HEK293 (cell line): ENCODE data around the gene DUSP18.

Source experiments
- IKZF3 ChIP-seq: fragments of 450-650 bp; IDR thresholded peaks from 2 replicates; pipeline ENCODE4 v1.5.0; 2018; ENCODE audit warnings: missing biosample characterization, mild to moderate bottlenecking, missing genetic modification characterization, moderate library complexity
- KLF9 ChIP-seq: fragments of 450-650 bp; formaldehyde crosslinking; IDR thresholded peaks from 2 replicates; pipeline ENCODE4 v1.5.1; 2016; ENCODE audit warnings: missing biosample characterization, missing genetic modification characterization, low read depth
- SALL2 ChIP-seq: fragments of 450-650 bp; formaldehyde crosslinking; IDR thresholded peaks from 2 replicates; pipeline ENCODE4 v1.5.0; 2017; ENCODE audit warnings: missing biosample characterization, mild to moderate bottlenecking, missing genetic modification characterization, borderline replicate concordance
- ZBTB21 ChIP-seq: fragments of 450-650 bp; formaldehyde crosslinking; IDR thresholded peaks from 2 replicates; pipeline ENCODE4 v1.5.1; 2017; ENCODE audit warnings: missing biosample characterization, missing genetic modification characterization
- ZFP3 ChIP-seq: fragments of 450-650 bp; formaldehyde crosslinking; IDR thresholded peaks from 2 replicates; pipeline ENCODE4 v1.5.1; 2016; ENCODE audit warnings: low read depth, missing biosample characterization, missing genetic modification characterization
- ZFP69B ChIP-seq: fragments of 450-650 bp; formaldehyde crosslinking; IDR thresholded peaks from 2 replicates; pipeline ENCODE4 v1.5.1; 2016; ENCODE audit warnings: missing biosample characterization, missing genetic modification characterization
- ZNF157 ChIP-seq: fragments of 450-650 bp; formaldehyde crosslinking; IDR thresholded peaks from 2 replicates; pipeline ENCODE4 v1.5.1; 2016; ENCODE audit warnings: missing biosample characterization, missing genetic modification characterization
- ZNF223 ChIP-seq: fragments of 450-650 bp; formaldehyde crosslinking; IDR thresholded peaks from 2 replicates; pipeline ENCODE4 v1.5.1; 2016; ENCODE audit warnings: missing biosample characterization, missing genetic modification characterization
- ZNF23 ChIP-seq: fragments of 450-650 bp; formaldehyde crosslinking; IDR thresholded peaks from 2 replicates; pipeline ENCODE4 v1.5.1; 2016; ENCODE audit warnings: missing biosample characterization, missing genetic modification characterization, borderline replicate concordance
- ZNF311 ChIP-seq: fragments of 450-650 bp; formaldehyde crosslinking; IDR thresholded peaks from 2 replicates; pipeline ENCODE4 v1.5.1; 2017; ENCODE audit warnings: missing biosample characterization, missing genetic modification characterization, borderline replicate concordance
- ZNF366 ChIP-seq: fragments of 450-650 bp; formaldehyde crosslinking; conservative IDR thresholded peaks from 2 replicates; pipeline ENCODE4 v1.5.1; 2016; ENCODE audit warnings: missing biosample characterization, missing genetic modification characterization
- ZNF48 ChIP-seq: fragments of 450-650 bp; formaldehyde crosslinking; IDR thresholded peaks from 2 replicates; pipeline ENCODE4 v1.5.1; 2016; ENCODE audit warnings: missing biosample characterization, missing genetic modification characterization
- ZNF610 ChIP-seq: fragments of 450-650 bp; formaldehyde crosslinking; IDR thresholded peaks from 2 replicates; pipeline ENCODE4 v1.5.1; 2016; ENCODE audit warnings: missing biosample characterization, missing genetic modification characterization, borderline replicate concordance
- ZNF670 ChIP-seq: fragments of 450-650 bp; formaldehyde crosslinking; IDR thresholded peaks from 2 replicates; pipeline ENCODE4 v1.5.1; 2016; ENCODE audit warnings: missing biosample characterization, missing genetic modification characterization, low read depth
- TF ChIP-seq, protein P1 (sequence below): fragments of 450-650 bp; formaldehyde crosslinking; IDR thresholded peaks from 2 replicates; pipeline ENCODE4 v1.5.1; 2016; ENCODE audit warnings: missing biosample characterization, missing genetic modification characterization, borderline replicate concordance
- TF ChIP-seq, protein P2 (sequence below): fragments of 450-650 bp; formaldehyde crosslinking; IDR thresholded peaks from 2 replicates; pipeline ENCODE4 v1.5.1; 2016; ENCODE audit warnings: missing biosample characterization, missing genetic modification characterization, low read depth
- TF ChIP-seq, protein P3 (sequence below): fragments of 450-650 bp; formaldehyde crosslinking; IDR thresholded peaks from 2 replicates; pipeline ENCODE4 v1.5.1; 2016; ENCODE audit warnings: missing biosample characterization, missing genetic modification characterization
- TF ChIP-seq, protein P4 (sequence below): fragments of 450-650 bp; formaldehyde crosslinking; IDR thresholded peaks from 2 replicates; pipeline ENCODE4 v1.5.1; 2016; ENCODE audit warnings: missing biosample characterization, missing genetic modification characterization
- TF ChIP-seq, protein P5 (sequence below): IDR thresholded peaks from 2 replicates; pipeline ENCODE4 v1.6.1; 2011; ENCODE audit warnings: mild to moderate bottlenecking, low read depth, low read length, borderline replicate concordance
- TF ChIP-seq, protein P6 (sequence below): fragments of 450-650 bp; formaldehyde crosslinking; IDR thresholded peaks from 2 replicates; pipeline ENCODE4 v1.5.1; 2016; ENCODE audit warnings: missing biosample characterization, missing genetic modification characterization, low read depth
- TF ChIP-seq, protein P7 (sequence below): fragments of 450-650 bp; formaldehyde crosslinking; IDR thresholded peaks from 2 replicates; pipeline ENCODE4 v1.5.1; 2016; ENCODE audit warnings: missing biosample characterization, missing genetic modification characterization

DUSP18 gene

DNA sequence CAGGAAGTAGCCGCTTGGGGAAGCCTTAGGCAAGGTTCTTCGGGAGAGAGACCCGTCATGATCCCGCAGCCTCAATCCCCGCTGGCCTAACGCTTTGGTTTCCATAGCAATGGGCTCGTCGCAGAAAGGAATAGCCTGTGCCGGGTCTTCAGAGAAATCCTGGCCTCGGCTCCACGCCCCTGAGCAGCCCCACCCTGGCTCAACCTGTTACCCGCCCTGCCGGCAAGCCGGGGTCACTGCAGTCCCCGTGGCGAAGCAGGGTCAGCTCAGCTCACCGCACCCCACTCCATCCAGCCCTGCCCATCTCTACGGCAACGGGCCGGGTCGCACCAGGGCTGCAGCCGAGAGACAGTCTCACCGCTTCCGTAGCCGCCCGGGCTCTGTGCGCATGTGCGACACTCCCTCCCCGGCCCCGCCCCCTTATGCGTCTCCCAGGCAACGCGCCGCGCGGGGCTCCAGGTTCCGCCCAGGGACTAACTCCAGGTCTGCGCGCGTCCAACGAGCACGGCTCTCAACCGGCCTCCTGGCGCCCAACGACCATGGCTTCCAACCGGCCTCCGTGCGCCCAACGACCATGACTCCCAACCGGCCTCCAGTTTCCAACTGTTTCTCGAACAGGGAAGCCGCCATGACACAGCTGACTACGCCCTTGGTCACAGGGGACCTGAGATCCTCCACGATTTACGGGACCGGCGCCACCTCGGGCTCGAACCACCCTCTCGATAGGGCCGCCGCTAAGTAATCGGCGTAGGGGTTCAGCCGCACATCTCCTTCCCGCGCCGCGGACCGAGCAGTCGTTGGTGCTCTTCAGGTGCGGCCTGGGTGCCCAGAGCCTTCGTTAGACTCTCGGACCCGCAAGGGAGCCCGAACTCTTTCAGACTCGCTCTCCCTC is at the start of gene DUSP18 (continued):
- TF ChIP-seq, protein P1, sequence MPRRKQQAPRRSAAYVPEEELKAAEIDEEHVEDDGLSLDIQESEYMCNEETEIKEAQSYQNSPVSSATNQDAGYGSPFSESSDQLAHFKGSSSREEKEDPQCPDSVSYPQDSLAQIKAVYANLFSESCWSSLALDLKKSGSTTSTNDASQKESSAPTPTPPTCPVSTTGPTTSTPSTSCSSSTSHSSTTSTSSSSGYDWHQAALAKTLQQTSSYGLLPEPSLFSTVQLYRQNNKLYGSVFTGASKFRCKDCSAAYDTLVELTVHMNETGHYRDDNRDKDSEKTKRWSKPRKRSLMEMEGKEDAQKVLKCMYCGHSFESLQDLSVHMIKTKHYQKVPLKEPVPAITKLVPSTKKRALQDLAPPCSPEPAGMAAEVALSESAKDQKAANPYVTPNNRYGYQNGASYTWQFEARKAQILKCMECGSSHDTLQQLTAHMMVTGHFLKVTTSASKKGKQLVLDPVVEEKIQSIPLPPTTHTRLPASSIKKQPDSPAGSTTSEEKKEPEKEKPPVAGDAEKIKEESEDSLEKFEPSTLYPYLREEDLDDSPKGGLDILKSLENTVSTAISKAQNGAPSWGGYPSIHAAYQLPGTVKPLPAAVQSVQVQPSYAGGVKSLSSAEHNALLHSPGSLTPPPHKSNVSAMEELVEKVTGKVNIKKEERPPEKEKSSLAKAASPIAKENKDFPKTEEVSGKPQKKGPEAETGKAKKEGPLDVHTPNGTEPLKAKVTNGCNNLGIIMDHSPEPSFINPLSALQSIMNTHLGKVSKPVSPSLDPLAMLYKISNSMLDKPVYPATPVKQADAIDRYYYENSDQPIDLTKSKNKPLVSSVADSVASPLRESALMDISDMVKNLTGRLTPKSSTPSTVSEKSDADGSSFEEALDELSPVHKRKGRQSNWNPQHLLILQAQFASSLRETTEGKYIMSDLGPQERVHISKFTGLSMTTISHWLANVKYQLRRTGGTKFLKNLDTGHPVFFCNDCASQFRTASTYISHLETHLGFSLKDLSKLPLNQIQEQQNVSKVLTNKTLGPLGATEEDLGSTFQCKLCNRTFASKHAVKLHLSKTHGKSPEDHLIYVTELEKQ: no peak
- TF ChIP-seq ZNF23 (no peak), ZBTB21 (tag by site-specific recombination) (no peak), KLF9 (tag by site-specific recombination) (peak; percentile 95), ZNF670 (tag by site-specific recombination) (no peak), ZNF48 (tag by site-specific recombination) (no peak), SALL2 (tag by site-specific recombination) (no peak), ZNF311 (tag by site-specific recombination) (no peak), IKZF3 (tag by site-specific recombination) (peak; percentile 30; the same call in 1 of the 2 replicates), ZFP3 (tag by site-specific recombination) (no peak), ZNF366 (tag by site-specific recombination) (no peak), ZNF610 (tag by site-specific recombination) (no peak), ZFP69B (no peak), ZNF223 (tag by site-specific recombination) (0 out of 2 replicates have a peak, but pooled peaks have one; percentile 52), ZNF157 (tag by site-specific recombination) (no peak)
- TF ChIP-seq, protein P2, sequence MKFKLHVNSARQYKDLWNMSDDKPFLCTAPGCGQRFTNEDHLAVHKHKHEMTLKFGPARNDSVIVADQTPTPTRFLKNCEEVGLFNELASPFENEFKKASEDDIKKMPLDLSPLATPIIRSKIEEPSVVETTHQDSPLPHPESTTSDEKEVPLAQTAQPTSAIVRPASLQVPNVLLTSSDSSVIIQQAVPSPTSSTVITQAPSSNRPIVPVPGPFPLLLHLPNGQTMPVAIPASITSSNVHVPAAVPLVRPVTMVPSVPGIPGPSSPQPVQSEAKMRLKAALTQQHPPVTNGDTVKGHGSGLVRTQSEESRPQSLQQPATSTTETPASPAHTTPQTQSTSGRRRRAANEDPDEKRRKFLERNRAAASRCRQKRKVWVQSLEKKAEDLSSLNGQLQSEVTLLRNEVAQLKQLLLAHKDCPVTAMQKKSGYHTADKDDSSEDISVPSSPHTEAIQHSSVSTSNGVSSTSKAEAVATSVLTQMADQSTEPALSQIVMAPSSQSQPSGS: no peak
- TF ChIP-seq, protein P3, sequence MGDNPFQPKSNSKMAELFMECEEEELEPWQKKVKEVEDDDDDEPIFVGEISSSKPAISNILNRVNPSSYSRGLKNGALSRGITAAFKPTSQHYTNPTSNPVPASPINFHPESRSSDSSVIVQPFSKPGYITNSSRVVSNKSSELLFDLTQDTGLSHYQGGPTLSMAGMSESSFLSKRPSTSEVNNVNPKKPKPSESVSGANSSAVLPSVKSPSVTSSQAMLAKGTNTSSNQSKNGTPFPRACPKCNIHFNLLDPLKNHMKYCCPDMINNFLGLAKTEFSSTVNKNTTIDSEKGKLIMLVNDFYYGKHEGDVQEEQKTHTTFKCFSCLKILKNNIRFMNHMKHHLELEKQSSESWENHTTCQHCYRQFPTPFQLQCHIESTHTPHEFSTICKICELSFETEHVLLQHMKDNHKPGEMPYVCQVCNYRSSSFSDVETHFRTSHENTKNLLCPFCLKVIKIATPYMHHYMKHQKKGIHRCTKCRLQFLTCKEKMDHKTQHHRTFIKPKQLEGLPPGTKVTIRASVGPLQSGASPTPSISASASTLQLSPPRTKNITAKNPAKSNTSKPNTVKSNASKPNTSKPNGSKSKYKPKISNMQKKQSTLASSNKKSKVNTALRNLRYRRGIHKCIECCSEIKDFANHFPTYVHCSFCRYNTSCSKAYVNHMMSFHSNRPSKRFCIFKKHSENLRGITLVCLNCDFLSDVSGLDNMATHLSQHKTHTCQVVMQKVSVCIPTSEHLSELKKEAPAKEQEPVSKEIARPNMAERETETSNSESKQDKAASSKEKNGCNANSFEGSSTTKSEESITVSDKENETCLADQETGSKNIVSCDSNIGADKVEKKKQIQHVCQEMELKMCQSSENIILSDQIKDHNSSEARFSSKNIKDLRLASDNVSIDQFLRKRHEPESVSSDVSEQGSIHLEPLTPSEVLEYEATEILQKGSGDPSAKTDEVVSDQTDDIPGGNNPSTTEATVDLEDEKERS (tag by site-specific recombination): no peak
- TF ChIP-seq, protein P4, sequence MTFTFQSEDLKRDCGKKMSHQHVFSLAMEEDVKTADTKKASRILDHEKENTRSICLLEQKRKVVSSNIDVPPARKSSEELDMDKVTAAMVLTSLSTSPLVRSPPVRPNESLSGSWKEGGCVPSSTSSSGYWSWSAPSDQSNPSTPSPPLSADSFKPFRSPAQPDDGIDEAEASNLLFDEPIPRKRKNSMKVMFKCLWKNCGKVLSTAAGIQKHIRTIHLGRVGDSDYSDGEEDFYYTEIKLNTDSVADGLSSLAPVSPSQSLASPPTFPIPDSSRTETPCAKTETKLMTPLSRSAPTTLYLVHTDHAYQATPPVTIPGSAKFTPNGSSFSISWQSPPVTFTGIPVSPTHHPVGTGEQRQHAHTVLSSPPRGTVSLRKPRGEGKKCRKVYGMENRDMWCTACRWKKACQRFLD (tag by site-specific recombination): no peak
- TF ChIP-seq, protein P5, sequence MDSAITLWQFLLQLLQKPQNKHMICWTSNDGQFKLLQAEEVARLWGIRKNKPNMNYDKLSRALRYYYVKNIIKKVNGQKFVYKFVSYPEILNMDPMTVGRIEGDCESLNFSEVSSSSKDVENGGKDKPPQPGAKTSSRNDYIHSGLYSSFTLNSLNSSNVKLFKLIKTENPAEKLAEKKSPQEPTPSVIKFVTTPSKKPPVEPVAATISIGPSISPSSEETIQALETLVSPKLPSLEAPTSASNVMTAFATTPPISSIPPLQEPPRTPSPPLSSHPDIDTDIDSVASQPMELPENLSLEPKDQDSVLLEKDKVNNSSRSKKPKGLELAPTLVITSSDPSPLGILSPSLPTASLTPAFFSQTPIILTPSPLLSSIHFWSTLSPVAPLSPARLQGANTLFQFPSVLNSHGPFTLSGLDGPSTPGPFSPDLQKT: no peak
- TF ChIP-seq, protein P6, sequence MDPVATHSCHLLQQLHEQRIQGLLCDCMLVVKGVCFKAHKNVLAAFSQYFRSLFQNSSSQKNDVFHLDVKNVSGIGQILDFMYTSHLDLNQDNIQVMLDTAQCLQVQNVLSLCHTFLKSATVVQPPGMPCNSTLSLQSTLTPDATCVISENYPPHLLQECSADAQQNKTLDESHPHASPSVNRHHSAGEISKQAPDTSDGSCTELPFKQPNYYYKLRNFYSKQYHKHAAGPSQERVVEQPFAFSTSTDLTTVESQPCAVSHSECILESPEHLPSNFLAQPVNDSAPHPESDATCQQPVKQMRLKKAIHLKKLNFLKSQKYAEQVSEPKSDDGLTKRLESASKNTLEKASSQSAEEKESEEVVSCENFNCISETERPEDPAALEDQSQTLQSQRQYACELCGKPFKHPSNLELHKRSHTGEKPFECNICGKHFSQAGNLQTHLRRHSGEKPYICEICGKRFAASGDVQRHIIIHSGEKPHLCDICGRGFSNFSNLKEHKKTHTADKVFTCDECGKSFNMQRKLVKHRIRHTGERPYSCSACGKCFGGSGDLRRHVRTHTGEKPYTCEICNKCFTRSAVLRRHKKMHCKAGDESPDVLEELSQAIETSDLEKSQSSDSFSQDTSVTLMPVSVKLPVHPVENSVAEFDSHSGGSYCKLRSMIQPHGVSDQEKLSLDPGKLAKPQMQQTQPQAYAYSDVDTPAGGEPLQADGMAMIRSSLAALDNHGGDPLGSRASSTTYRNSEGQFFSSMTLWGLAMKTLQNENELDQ: no peak
- TF ChIP-seq, protein P7, sequence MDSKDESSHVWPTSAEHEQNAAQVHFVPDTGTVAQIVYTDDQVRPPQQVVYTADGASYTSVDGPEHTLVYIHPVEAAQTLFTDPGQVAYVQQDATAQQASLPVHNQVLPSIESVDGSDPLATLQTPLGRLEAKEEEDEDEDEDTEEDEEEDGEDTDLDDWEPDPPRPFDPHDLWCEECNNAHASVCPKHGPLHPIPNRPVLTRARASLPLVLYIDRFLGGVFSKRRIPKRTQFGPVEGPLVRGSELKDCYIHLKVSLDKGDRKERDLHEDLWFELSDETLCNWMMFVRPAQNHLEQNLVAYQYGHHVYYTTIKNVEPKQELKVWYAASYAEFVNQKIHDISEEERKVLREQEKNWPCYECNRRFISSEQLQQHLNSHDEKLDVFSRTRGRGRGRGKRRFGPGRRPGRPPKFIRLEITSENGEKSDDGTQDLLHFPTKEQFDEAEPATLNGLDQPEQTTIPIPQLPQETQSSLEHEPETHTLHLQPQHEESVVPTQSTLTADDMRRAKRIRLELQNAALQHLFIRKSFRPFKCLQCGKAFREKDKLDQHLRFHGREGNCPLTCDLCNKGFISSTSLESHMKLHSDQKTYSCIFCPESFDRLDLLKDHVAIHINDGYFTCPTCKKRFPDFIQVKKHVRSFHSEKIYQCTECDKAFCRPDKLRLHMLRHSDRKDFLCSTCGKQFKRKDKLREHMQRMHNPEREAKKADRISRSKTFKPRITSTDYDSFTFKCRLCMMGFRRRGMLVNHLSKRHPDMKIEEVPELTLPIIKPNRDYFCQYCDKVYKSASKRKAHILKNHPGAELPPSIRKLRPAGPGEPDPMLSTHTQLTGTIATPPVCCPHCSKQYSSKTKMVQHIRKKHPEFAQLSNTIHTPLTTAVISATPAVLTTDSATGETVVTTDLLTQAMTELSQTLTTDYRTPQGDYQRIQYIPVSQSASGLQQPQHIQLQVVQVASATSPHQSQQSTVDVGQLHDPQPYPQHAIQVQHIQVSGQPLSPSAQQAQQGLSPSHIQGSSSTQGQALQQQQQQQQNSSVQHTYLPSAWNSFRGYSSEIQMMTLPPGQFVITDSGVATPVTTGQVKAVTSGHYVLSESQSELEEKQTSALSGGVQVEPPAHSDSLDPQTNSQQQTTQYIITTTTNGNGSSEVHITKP: peak; percentile 90
